SK-N-SH (cell line): ENCODE measurements around the gene EFCAB8. TPM values are rescaled to one million over a fixed set of nuclear protein-coding genes. Genes with fewer than 3 reads are reported as not detected.

Source experiments
- CTCF ChIA-PET: fragments of 300-600, 350-600 bp; formaldehyde crosslinking; extraction: SDS; loops from one replicate; lab custom pipeline; 2021; lab: Yijun Ruan, JAX
- POLR2A ChIA-PET: fragments of 350-600 bp; sonication (Branson Sonifier 250); formaldehyde crosslinking; extraction: SDS; loops from one replicate; lab custom pipeline; 2020; ENCODE audit warnings: antibody characterized with exemption, inconsistent platforms; lab: Yijun Ruan, JAX
- DNase-seq: peaks from one replicate; pipeline ENCODE4 v3.0.0; 2012
- H2AFZ ChIP-seq: fragments of 200-600 bp; sonication (generic); 2 replicates; pipeline ENCODE4 v1.8.1; 2016; ENCODE audit warnings: antibody characterized with exemption, mild to moderate bottlenecking, low read depth
- H3F3A ChIP-seq: fragments of 200-600 bp; sonication (generic); replicated peaks from 2 replicates; pipeline ENCODE3; 2016; ENCODE audit warnings: antibody characterized with exemption, mild to moderate bottlenecking; ENCODE audit not compliant: insufficient read depth
- H3K27ac ChIP-seq, 2 experiments: fragments of 200-500 bp in 1 of 2; fragments of 200-600 bp in 1 of 2; sonication (Bioruptor generic) in 1 of 2; sonication (generic), shearing (Covaris generic) in 1 of 2; 2 replicates each; pipeline versions ENCODE4 v1.5.1 to v1.6.1; 2014 to 2016; ENCODE audit warnings: low read depth in 2 of 2, inconsistent platforms in 1 of 2, low read length in 1 of 2, mild to moderate bottlenecking in 1 of 2, mixed read lengths in 1 of 2
- H3K27me3 ChIP-seq: fragments of 200-600 bp; sonication (generic), shearing (Covaris generic); 2 replicates; pipeline ENCODE4 v1.6.1; 2016; ENCODE audit warnings: mixed run types; ENCODE audit not compliant: insufficient read depth
- H3K36me3 ChIP-seq, 2 experiments: fragments of 200-500 bp in 1 of 2; fragments of 200-600 bp in 1 of 2; sonication (Bioruptor generic) in 1 of 2; sonication (generic) in 1 of 2; replicated peaks in 1 of 2; 2 replicates each; pipeline versions ENCODE3 to v1.5.1; 2014 to 2016; ENCODE audit warnings: low read length in 1 of 2, mild to moderate bottlenecking in 1 of 2; ENCODE audit not compliant: insufficient read depth in 2 of 2, control insufficient read depth in 1 of 2
- H3K4me1 ChIP-seq, 2 experiments: fragments of 200-500 bp in 1 of 2; fragments of 200-600 bp in 1 of 2; sonication (Bioruptor generic) in 1 of 2; sonication (generic), shearing (Covaris generic) in 1 of 2; 2 replicates each; pipeline versions ENCODE4 v1.5.1 to v1.6.1; 2014 to 2016; ENCODE audit warnings: low read depth in 1 of 2, low read length in 1 of 2, mixed run types in 1 of 2; ENCODE audit not compliant: insufficient read depth in 2 of 2, control insufficient read depth in 1 of 2
- H3K4me2 ChIP-seq: fragments of 200-600 bp; sonication (generic), shearing (Covaris generic); 2 replicates; pipeline ENCODE4 v1.6.1; 2017; ENCODE audit warnings: mixed run types
- H3K4me3 ChIP-seq, 2 experiments: fragments of 200-500 bp in 1 of 2; fragments of 200-600 bp in 1 of 2; sonication (Bioruptor generic) in 1 of 2; sonication (generic), shearing (Covaris generic) in 1 of 2; 2 replicates each; pipeline versions ENCODE4 v1.5.1 to v1.8.1; 2014 to 2016; ENCODE audit warnings: low read depth in 2 of 2, inconsistent platforms in 1 of 2, low read length in 1 of 2, mild to moderate bottlenecking in 1 of 2, mixed read lengths in 1 of 2, moderate library complexity in 1 of 2
- H3K79me2 ChIP-seq: fragments of 200-600 bp; sonication (generic); 2 replicates; pipeline ENCODE4 v1.8.1; 2017; ENCODE audit warnings: mild to moderate bottlenecking; ENCODE audit not compliant: insufficient read depth
- H3K9ac ChIP-seq: fragments of 200-600 bp; sonication (generic); 2 replicates; pipeline ENCODE4 v1.6.1; 2017; ENCODE audit warnings: mixed run types
- H3K9me2 ChIP-seq: fragments of 200-600 bp; sonication (generic); 2 replicates; pipeline ENCODE4 v1.6.1; 2017; ENCODE audit warnings: mixed run types
- H3K9me3 ChIP-seq: fragments of 200-600 bp; sonication (generic); 2 replicates; pipeline ENCODE4 v1.6.1; 2017; ENCODE audit warnings: mixed run types, mild to moderate bottlenecking, moderate library complexity
- H4K20me1 ChIP-seq: fragments of 200-600 bp; sonication (generic); 2 replicates; pipeline ENCODE4 v1.6.1; 2017; ENCODE audit warnings: mild to moderate bottlenecking, mixed run types; ENCODE audit not compliant: insufficient read depth
- ELF1 ChIP-seq: IDR thresholded peaks from 2 replicates; pipeline ENCODE4 v1.4.0; 2012
- EZH2phosphoT487 ChIP-seq: fragments of 200-600 bp; sonication (generic); IDR thresholded peaks from 2 replicates; pipeline ENCODE4 v1.6.1; 2017; ENCODE audit warnings: low read depth, mixed run types, mild to moderate bottlenecking, antibody characterized with exemption, moderate library complexity, borderline replicate concordance
- FOSL2 ChIP-seq: IDR thresholded peaks from 2 replicates; pipeline ENCODE4 v1.4.0; 2012; ENCODE audit warnings: low read depth, mild to moderate bottlenecking, moderate library complexity, borderline replicate concordance
- FOXM1 ChIP-seq: IDR thresholded peaks from 2 replicates; pipeline ENCODE4 v1.4.0; 2012; ENCODE audit warnings: low read depth, mild to moderate bottlenecking
- GABPA ChIP-seq: IDR thresholded peaks from 2 replicates; pipeline ENCODE4 v1.4.0; 2012; ENCODE audit warnings: low read depth, mild to moderate bottlenecking
- GATA2 ChIP-seq: sonication (generic); formaldehyde crosslinking; IDR thresholded peaks from 2 replicates; pipeline ENCODE4 v1.5.0; 2020; ENCODE audit warnings: mild to moderate bottlenecking, missing genetic modification reagents
- MEF2A ChIP-seq: IDR thresholded peaks from 2 replicates; pipeline ENCODE4 v1.4.0; 2012; ENCODE audit warnings: low read depth, borderline replicate concordance
- MXI1 ChIP-seq: IDR thresholded peaks from 2 replicates; pipeline ENCODE4 v1.6.1; 2012; ENCODE audit warnings: mild to moderate bottlenecking, low read depth, low read length, improper control_type of control experiment
- NRF1 ChIP-seq: IDR thresholded peaks from 2 replicates; pipeline ENCODE4 v1.6.1; 2012; ENCODE audit warnings: low read depth, mild to moderate bottlenecking, low read length
- PBX3 ChIP-seq: IDR thresholded peaks from 2 replicates; pipeline ENCODE4; 2012
- RCOR1 ChIP-seq: fragments of 150-350 bp; IDR thresholded peaks from 2 replicates; pipeline ENCODE4 v1.6.1; 2017; ENCODE audit warnings: antibody characterized with exemption, low read length
- RXRA ChIP-seq: IDR thresholded peaks from 2 replicates; pipeline ENCODE4 v1.4.0; 2012; ENCODE audit warnings: low read depth, mild to moderate bottlenecking, borderline replicate concordance
- TAF1 ChIP-seq: IDR thresholded peaks from 2 replicates; pipeline ENCODE4 v1.6.1; 2012; ENCODE audit warnings: low read depth, mild to moderate bottlenecking, low read length, moderate library complexity, borderline replicate concordance
- TEAD4 ChIP-seq: IDR thresholded peaks from 2 replicates; pipeline ENCODE4 v1.4.0; 2012; ENCODE audit warnings: mild to moderate bottlenecking, borderline replicate concordance; ENCODE audit not compliant: insufficient read depth
- ZBTB33 ChIP-seq: IDR thresholded peaks from 2 replicates; pipeline ENCODE4 v1.4.0; 2012; ENCODE audit warnings: low read depth, borderline replicate concordance
- WGBS: methylation state at CpG from one replicate; pipeline ENCODE4 v1.1.6; 2017; ENCODE audit warnings: low lambda C conversion rate; 5-methylcytosine and 5-hydroxymethylcytosine counted together
- polyA plus RNA-seq, 3 experiments: library from polyadenylated mRNA; depleted of rRNA; stranded (reverse); fragments of >200 nt; gene quantifications; 2 replicates each; pipeline ENCODE4 v1.2.3, GENCODE V29; 2012
- TF ChIP-seq, protein P1 (sequence below): fragments of 150-350 bp; IDR thresholded peaks from 2 replicates; pipeline ENCODE4 v1.6.1; 2016; ENCODE audit warnings: mild to moderate bottlenecking, low read depth, low read length

EFCAB8 gene
- polyA plus RNA-seq, 1 of the 3 experiments (the other 2 are of a cell fraction): not detected

GRCh38 chr20:32832664-32833063 is 26.1 kb upstream of the EFCAB8 start:
- TF ChIP-seq EZH2phosphoT487 (no peak), PBX3 (no peak), RCOR1 (no peak), MEF2A (no peak)
- no peak overlapping the region for H3K4me3 ChIP-seq
- no peaks in the 10 kb centered on the region for H3K9me3 ChIP-seq
- H3K27ac ChIP-seq: no peak overlapping the region
- H3K27me3 ChIP-seq: no peaks in the 10 kb centered on the region
- H3F3A ChIP-seq: peaks cover 23% of the 10 kb centered on the region
- H3K4me2 ChIP-seq: no peak overlapping the region
- POLR2A ChIA-PET: no interaction called here
- no peaks in the 10 kb centered on the region for H3K9me2 ChIP-seq
- DNase-seq: no peak
- peaks cover 98% of the 10 kb centered on the region for H3K79me2 ChIP-seq
- 96% methylated on average over 11 of the region's 11 CpGs for WGBS
- CTCF ChIA-PET: no interaction called here
- peaks cover 49 to 58% of the 10 kb centered on the region in 2 experiments for H3K36me3 ChIP-seq
- peaks cover 0 to 16% of the 10 kb centered on the region in 2 experiments; a peak in 1 of 4 replicates for H3K4me1 ChIP-seq
- H3K9ac ChIP-seq: no peak overlapping the region
- peaks cover 62% of the 10 kb centered on the region for H4K20me1 ChIP-seq
- H2AFZ ChIP-seq: no peak overlapping the region

- CTCF ChIA-PET: interaction anchor here (1.2 to 1.8 kb wide), 2 partner anchors 11 to 818 kb away, joined by 3 to 4 read pairs; no protein-coding TSS in a partner anchor
- peaks cover 42% of the 10 kb centered on the region for H4K20me1 ChIP-seq
These were observed 23.8 kb upstream of the EFCAB8 start for GRCh38 chr20:32834972-32835371.

GRCh38 chr20:32837157-32837556 is 21.6 kb upstream of the EFCAB8 start:
- DNase-seq: no peak
- peaks cover 24% of the 10 kb centered on the region for H4K20me1 ChIP-seq
- no peaks in the 10 kb centered on the region for H3K27me3 ChIP-seq
- 73% methylated on average over 1 of the region's 1 CpG for WGBS
- POLR2A ChIA-PET: no interaction called here
- H3K36me3 ChIP-seq: peaks cover 58 to 61% of the 10 kb centered on the region in 2 experiments
- no peaks in the 10 kb centered on the region for H3K9me3 ChIP-seq
- no peak overlapping the region for H2AFZ ChIP-seq
- H3K9me2 ChIP-seq: no peaks in the 10 kb centered on the region
- H3K9ac ChIP-seq: no peak overlapping the region
- H3K4me3 ChIP-seq: no peak overlapping the region
- H3K4me1 ChIP-seq: peaks cover 0 to 3% of the 10 kb centered on the region in 2 experiments; a peak in 1 of 4 replicates
- H3F3A ChIP-seq: peaks cover 15% of the 10 kb centered on the region
- CTCF ChIA-PET: interaction anchor here (1.2 kb wide), 1 partner anchor 47 kb away, joined by 5 read pairs; no protein-coding TSS in a partner anchor
- H3K4me2 ChIP-seq: no peak overlapping the region
- no peak overlapping the region for H3K27ac ChIP-seq
- peaks cover 78% of the 10 kb centered on the region for H3K79me2 ChIP-seq
- TF ChIP-seq MXI1 (no peak), GABPA (no peak), ZBTB33 (no peak), RXRA (no peak), TEAD4 (no peak), MEF2A (no peak), GATA2 (CRISPR knock-in tag) (no peak), NRF1 (no peak), ELF1 (no peak), FOSL2 (no peak), TAF1 (no peak)
- TF ChIP-seq, protein P1, sequence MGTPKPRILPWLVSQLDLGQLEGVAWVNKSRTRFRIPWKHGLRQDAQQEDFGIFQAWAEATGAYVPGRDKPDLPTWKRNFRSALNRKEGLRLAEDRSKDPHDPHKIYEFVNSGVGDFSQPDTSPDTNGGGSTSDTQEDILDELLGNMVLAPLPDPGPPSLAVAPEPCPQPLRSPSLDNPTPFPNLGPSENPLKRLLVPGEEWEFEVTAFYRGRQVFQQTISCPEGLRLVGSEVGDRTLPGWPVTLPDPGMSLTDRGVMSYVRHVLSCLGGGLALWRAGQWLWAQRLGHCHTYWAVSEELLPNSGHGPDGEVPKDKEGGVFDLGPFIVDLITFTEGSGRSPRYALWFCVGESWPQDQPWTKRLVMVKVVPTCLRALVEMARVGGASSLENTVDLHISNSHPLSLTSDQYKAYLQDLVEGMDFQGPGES: no peak

More at GRCh38 chr20:32834972-32835371, 23.8 kb upstream of the EFCAB8 start:
- POLR2A ChIA-PET: no interaction called here
- TF ChIP-seq FOXM1: no peak
- TF ChIP-seq, protein P1: no peak
- no peak overlapping the region for H3K4me2 ChIP-seq
- DNase-seq: no peak
- H3K36me3 ChIP-seq: peaks cover 52 to 63% of the 10 kb centered on the region in 2 experiments
- peaks cover 0 to 3% of the 10 kb centered on the region in 2 experiments; a peak in 1 of 4 replicates for H3K4me1 ChIP-seq
- H3K27me3 ChIP-seq: no peaks in the 10 kb centered on the region
- H3K9ac ChIP-seq: no peak overlapping the region
- no peak overlapping the region for H3K4me3 ChIP-seq
- H3K27ac ChIP-seq: no peak overlapping the region
- H3K79me2 ChIP-seq: peaks cover 82% of the 10 kb centered on the region
- peaks cover 15% of the 10 kb centered on the region for H3F3A ChIP-seq
- H3K9me2 ChIP-seq: no peaks in the 10 kb centered on the region
- H3K9me3 ChIP-seq: no peaks in the 10 kb centered on the region
- no peak overlapping the region for H2AFZ ChIP-seq
